ENCODE results near the gene RASSF3.

DNA sequence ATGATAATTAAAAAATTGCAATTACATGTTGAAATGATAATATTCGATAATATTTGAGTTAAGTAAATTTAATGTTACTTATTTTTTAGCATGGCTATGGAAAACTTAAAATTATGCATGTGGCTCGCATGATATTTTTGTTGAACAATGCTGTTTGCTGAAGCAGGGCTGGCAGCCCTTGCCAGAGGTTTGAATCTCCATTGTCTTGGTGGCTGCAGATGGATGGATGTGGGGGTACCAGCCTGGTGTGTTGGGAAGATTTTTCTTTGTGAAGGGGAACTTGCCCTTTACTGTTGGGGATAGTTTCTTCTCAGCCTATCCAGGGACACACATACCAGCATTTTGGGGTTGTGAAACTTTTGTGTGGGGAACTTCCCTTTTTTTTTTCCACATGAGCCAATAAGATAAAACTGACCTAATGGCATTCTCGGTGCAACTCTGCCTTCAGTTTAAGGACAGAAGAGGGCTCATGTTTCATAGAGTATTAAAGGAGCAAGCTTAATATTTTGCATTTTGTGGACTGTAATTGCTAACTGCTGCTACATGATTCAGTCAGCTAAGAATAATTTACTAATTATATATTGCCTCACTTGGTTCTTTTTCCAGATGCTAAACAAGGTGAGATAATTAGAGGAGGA, 8.8 kb downstream of the RASSF3 start:
- TF ChIP-seq POLR2AphosphoS5 (IDR thresholded peaks at IDR 0.05) (no peak), EZH2 (IDR thresholded peaks at IDR 0.05; ENCODE audit: borderline replicate concordance, insufficient read depth, low read length, poor library complexity, severe bottlenecking) (no peak), EP300 (conservative IDR thresholded peaks at IDR 0.05; ENCODE audit: poor library complexity, severe bottlenecking) (no peak), SMC3 (conservative IDR thresholded peaks at IDR 0.05; ENCODE audit: poor library complexity) (no peak), MXI1 (conservative IDR thresholded peaks at IDR 0.05; ENCODE audit: poor library complexity, severe bottlenecking) (no peak), RAD21 (conservative IDR thresholded peaks at IDR 0.05) (no peak)
- TF ChIP-seq, protein P1, sequence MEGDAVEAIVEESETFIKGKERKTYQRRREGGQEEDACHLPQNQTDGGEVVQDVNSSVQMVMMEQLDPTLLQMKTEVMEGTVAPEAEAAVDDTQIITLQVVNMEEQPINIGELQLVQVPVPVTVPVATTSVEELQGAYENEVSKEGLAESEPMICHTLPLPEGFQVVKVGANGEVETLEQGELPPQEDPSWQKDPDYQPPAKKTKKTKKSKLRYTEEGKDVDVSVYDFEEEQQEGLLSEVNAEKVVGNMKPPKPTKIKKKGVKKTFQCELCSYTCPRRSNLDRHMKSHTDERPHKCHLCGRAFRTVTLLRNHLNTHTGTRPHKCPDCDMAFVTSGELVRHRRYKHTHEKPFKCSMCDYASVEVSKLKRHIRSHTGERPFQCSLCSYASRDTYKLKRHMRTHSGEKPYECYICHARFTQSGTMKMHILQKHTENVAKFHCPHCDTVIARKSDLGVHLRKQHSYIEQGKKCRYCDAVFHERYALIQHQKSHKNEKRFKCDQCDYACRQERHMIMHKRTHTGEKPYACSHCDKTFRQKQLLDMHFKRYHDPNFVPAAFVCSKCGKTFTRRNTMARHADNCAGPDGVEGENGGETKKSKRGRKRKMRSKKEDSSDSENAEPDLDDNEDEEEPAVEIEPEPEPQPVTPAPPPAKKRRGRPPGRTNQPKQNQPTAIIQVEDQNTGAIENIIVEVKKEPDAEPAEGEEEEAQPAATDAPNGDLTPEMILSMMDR (IDR thresholded peaks at IDR 0.05; ENCODE audit: poor library complexity, severe bottlenecking): no peak
- TF ChIP-seq, protein P2, sequence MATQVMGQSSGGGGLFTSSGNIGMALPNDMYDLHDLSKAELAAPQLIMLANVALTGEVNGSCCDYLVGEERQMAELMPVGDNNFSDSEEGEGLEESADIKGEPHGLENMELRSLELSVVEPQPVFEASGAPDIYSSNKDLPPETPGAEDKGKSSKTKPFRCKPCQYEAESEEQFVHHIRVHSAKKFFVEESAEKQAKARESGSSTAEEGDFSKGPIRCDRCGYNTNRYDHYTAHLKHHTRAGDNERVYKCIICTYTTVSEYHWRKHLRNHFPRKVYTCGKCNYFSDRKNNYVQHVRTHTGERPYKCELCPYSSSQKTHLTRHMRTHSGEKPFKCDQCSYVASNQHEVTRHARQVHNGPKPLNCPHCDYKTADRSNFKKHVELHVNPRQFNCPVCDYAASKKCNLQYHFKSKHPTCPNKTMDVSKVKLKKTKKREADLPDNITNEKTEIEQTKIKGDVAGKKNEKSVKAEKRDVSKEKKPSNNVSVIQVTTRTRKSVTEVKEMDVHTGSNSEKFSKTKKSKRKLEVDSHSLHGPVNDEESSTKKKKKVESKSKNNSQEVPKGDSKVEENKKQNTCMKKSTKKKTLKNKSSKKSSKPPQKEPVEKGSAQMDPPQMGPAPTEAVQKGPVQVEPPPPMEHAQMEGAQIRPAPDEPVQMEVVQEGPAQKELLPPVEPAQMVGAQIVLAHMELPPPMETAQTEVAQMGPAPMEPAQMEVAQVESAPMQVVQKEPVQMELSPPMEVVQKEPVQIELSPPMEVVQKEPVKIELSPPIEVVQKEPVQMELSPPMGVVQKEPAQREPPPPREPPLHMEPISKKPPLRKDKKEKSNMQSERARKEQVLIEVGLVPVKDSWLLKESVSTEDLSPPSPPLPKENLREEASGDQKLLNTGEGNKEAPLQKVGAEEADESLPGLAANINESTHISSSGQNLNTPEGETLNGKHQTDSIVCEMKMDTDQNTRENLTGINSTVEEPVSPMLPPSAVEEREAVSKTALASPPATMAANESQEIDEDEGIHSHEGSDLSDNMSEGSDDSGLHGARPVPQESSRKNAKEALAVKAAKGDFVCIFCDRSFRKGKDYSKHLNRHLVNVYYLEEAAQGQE (IDR thresholded peaks at IDR 0.05; ENCODE audit: borderline replicate concordance): no peak

Measured in neural cell (in vitro differentiated cells).